ENCODE results near the gene POU2F1.
"Not testable (repeated sequence)": the region's sequence is repeated elsewhere in the genome, so short reads cannot be mapped to it uniquely, and the experiment has no call there.

Gene POU2F1

DNA sequence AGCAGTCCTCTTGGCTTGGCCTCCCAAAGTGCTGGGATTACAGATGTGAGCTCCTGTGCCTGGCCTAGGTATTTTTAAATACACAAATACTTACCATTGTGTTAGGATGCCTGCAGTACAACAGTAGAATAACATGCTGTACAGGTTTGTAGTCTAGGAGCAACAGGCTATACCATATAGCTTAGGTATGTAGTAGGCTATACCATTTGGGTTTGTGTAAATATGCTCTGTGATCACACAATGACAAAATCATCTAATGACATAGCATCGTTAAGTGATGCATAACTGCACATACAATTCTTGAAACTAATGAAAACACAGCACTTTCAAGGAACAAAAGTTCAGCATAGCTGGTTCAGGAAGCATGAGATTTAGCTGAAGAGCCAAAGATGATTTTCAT lies 12.7 kb downstream of the POU2F1 start:
- DNase-seq: no peak

DNA sequence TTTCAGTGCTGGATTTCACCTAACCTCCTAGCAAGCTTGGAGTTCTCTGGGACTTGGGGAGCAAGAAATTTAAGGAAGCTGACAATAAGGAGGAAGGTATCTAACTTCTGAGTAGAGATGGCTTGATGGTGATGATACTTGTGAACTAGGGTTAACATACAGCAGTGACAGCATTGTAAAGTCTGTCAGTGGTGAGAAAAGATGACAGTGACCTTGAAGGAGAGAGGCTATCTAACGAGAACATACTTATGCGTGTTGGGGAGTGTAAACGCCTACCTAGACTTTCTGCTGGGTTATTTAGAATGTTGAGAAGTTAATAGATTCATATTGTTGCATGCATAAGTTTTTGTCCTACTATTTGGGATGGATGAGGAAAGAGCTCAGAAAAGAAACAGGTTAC lies 16.3 kb downstream of the POU2F1 start:
- no peak for DNase-seq

GRCh38 chr1:167238713-167239112 lies 18.0 kb downstream of the POU2F1 start:
- no peak for DNase-seq

- no peak for DNase-seq
Measured at GRCh38 chr1:167239257-167239656, 18.6 kb downstream of the POU2F1 start.

DNA sequence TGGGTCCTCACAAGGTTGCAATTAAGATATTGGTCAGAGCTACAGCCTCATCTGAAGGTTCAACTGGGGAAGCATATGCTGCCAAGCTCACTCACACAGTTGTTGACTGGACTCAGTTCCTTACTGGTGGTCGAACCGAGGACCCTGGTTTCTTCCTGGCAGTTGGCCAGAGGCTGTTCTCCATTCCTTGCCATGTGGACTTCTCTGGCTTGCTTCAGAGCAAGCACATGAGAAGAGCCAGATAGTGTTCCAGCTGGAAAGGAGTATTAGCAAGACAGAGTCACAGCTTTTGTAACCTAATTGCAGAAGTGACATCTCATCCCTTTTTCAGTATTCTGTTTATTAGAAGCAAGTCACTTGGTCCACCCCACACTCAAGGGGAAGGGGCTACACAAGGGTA lies 23.6 kb downstream of the POU2F1 start:
- no peak for DNase-seq

DNA sequence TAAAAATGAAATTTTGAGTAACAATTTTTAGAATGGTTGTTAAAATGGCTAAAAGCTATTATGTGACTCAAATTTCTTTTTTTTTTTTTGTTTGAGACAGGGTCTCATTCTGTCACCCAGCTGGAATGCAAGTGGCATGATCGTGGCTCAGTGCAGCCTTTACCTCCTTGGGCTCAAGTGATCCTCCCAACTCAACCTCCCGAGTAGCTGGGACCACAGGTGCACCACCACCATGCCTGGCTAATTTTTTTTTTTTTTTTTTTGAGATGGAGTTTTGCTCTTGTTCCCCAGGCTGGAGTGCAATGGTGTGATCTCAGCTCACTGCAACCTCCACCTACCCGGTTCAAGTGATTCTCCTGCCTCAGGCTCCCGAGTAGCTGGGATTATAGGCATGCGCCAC lies 24.5 kb downstream of the POU2F1 start:
- DNase-seq: not testable (repeated sequence)

DNA sequence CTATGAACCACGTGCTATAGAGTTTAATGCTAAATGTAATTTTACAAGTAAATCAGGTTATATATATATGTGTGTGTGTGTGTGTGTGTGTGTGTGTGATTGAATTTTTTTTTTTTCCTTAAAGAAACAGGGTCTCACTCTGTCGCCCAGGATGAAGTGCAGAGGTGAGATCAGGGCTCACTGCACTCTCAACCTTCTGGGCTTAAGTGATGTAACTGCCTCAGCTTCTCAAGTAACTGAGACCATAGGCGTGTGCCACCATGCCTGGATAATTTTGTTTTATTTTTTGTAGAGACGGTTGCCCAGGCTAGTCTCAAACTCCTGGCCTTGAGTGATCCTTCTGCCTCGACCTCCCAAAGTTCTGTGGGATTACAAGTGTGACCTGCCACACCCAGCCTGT lies 26.3 kb downstream of the POU2F1 start:
- no peak for DNase-seq

- no peak for DNase-seq
Measured at GRCh38 chr1:167247754-167248153, 27.1 kb downstream of the POU2F1 start.

- DNase-seq: no peak
Measured at GRCh38 chr1:167248707-167249642, 28.3 kb downstream of the POU2F1 start.

DNA sequence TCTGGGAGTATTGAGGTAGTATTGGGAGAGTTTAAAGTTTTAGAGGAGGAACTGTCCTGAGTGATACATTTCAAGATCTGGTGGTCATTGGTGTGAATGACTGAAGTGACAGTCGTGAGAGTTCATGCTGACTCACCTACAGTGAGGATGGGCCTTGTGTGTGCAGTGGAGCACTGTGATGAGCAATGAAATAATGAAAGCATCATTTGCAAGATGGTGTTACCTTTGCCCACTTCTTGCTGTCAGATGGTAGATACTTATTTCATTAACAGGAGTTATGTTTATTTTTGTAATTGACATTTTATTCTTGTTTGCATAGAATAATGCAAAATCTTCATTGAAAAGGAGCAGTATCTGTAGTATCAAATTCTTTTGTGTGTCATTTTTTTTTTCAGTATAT lies 29.0 kb downstream of the POU2F1 start:
- no peak for DNase-seq

DNA sequence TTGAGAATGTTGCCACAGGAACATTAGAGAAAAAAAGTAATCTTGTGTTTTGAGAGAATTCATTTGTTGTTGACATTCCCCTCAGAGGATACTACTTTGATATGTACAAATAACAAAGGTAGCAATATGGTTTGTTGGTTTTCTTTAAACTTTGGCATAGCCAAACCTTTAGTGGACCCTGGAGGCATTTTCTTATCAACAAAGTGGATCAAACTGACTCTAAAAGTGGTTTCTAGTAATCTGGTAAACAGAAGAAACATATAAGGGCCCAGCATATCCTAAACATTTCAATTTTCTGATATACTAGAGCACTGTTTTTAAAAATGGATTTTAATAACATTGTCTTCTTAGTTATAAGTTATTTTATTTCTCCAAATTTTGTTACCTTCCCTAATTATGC lies 29.8 kb downstream of the POU2F1 start:
- no peak for DNase-seq

- DNase-seq: no peak
Measured at GRCh38 chr1:167251472-167251871, 30.8 kb downstream of the POU2F1 start.

DNA sequence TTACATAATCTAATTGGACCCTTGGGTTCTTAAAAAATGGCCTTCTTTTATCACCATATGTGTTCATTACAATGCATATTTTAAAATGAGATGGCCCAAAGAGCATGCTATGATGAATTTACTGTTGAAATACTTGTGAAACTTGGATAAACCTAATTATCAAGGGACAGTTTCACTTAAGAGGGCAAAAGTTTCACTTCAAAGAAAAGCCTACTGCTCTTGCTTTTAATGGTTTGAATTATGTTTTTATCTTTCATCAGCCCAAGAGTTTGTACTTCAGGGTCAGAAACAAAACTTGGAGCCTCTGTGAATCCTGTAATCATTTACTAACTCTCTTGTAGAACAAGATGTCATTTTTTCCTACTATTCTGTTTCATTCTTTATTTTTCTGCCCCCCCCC lies 32.3 kb downstream of the POU2F1 start:
- DNase-seq: no peak

DNA sequence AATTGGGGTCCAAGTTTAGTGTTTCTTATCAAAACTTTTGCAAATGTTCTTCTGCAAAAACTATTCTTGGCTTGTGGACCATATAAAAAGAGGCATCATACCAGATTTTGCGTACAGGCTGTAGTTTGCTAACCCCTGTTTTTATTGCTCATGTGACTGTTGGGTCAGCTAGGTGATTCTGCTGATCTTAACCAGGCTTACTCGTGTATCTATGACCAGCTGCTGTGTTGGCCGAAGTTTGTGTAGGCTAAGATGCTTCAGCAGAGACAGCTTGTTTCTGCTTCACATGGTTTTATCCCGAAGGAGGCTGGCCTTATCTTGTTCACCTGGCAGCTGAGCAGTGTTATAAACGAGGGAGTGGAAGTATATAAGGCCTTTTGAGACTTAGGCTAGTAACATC lies 38.2 kb downstream of the POU2F1 start:
- no peak for DNase-seq

- no peak for DNase-seq
Measured at GRCh38 chr1:167262836-167263235, 42.1 kb downstream of the POU2F1 start.

- no peak for DNase-seq
Measured at GRCh38 chr1:167263344-167263743, 42.7 kb downstream of the POU2F1 start.

GRCh38 chr1:167263819-167264464 lies 43.3 kb downstream of the POU2F1 start:
- peak; percentile 9 for DNase-seq

DNA sequence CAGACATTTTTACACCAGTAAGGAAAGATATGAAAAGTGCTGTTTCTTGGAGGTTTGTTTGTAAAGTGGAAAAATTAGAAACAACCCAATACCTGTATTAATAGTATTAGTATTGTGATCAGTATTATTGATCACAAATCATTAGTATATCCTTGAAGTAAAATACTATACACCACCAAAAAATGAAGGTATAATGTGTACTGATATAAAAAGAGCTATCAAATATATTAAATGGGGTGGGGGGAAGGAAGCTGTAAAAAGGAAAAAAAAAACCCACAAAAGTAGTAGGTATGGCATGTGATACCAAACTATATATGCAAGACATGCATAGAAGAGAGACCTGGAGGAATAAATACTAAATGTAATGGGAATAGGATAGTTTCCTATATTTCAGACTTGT lies 46.3 kb downstream of the POU2F1 start:
- no peak for DNase-seq

DNA sequence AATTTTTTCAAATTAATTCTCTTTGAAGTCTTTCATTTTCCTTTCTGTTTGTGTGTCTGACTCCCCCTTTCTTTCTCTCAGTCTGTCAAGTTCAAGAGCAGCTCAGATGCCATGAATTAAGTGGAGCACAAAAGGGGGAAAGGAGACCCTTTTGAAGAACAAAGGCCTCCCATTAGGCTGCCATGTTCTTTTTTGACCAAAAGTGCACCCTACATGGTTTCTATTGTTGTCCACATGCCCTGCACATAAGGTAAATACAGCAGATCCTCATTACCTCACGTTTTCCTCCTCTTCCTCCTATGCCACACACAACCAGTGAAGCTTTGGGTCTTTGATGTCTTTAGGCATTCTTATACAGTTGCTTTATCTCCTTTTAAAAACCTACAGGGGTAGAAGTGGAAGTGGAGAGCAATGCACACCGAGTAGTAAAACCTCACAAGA lies 47.7 kb downstream of the POU2F1 start:
- no peak for DNase-seq

DNA sequence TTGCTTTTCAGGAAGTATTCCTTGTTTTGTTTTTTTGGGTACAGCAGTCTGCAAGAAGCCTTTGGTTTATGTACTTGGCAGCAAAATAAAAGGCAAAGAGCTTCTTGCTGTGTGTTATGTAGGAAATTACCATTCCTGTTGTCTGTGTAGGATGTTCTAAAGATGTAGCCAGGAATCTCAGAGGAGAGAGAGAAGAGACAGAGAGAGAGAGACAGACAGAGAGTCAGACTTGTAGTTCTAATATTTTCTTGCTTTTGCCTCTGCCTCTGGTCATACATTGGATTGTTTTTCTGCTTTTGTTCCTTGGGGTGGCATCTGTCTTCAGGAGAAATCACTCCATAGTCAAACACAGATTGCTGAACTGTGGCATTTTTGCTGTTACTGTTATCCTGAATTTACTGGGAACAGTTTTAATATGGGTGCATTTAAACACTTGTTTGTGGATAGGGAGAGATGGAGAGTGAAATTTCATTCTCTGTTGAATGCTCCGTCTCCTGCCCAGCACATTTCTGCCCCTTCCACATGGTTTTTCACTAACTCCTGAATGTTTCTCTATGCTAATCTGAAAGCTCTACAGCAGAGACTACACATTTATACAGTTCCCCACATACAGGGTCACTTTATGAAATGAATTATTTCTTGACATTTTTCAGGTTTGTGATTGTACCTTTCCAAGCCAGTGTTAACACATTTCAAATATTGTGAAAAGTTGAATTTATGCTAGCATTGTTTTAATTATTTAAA lies 49.8 kb downstream of the POU2F1 start:
- no peak for DNase-seq

DNA sequence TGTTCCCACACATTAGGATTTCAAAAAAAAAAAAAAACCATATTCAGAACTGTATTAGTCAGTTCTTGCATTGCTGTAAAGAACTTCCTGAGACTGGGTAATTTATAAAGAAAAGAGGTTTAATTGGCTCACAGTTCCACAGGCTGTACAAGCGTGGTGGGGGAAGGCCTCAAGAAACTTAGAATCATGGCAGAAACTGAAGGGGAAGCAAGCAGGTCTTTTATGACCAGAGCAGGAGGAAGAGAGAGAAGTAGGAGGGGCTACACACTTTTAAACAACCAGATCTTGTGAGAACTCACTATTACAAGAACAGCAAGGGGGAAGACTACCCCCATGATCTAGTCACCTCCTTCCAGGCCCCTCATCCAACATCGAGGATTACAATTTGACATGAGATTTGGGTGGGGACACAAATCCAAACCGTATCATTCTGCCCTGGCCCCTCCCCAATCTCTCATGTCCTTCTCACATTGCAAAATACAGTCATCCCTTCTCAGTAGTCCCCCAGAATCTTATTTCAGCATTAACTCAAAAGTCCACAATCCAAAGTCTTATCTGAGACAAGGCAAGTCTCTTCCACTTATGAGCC lies 51.8 kb downstream of the POU2F1 start:
- no peak for DNase-seq

DNA sequence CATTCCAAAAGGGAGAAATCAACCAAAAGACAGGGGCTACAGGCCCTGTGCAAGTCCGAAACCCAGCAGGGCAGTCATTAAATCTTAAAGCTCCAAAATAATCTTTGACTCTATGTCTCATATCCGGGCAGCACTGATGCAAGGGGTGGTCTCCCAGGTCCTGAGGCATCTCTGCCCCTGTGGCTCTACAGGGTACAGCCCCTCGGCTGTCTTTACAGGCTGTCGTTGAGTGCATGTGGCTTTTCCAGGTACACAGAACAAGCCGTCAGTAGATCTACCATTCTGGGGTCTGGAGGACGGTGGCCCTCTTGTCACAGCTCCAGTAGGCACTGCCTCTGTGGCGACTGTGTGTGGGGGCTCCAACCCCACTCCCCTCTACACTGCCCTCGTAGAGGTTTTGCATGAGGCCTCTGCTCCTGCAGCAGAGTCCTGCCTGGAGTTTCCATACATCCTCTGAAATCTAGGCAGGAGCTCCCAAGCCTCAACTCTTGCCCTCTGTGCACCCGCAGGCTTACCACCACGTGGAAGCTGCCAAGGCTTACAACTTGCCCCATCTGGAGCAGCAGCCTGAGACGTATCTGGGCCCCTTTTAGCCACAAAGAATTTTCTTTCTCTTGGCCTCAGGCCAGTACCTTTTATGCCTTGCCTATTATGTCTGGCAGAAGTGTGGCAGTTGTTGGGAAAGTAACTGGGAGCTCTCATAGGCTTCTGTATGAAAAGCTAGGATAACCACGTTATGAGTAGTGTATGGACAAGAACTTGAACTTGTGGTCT lies 52.5 kb downstream of the POU2F1 start:
- DNase-seq: no peak

Measured in CD4-positive, alpha-beta T cell treated with Interleukin-4 for 4 hours (primary cell).